IMR-90 (cell line): Measurements from ENCODE around the gene KRTAP5-1. TPM values are rescaled to one million over a fixed set of nuclear protein-coding genes. Genes with fewer than 3 reads are reported as not detected.

ENCODE experiments used
- ATAC-seq: fragments of 200-7000 bp; cut with Tn5 transposase; 2 replicates; pipeline ENCODE4 v1.9.1; 2020; ENCODE audit warnings: low read depth, mild to moderate bottlenecking, moderate library complexity
- BruUV-seq: library from RNA; stranded (reverse); fragments of 400-500 nt; replicated peaks from 2 replicates; lab custom pipeline; 2021; lab: Mats Ljungman, UMichigan
- CTCF ChIA-PET: fragments of 300-600 bp; formaldehyde crosslinking; extraction: SDS; loops from one replicate; lab custom pipeline; 2021; ENCODE audit warnings: antibody characterized with exemption; lab: Yijun Ruan, JAX
- POLR2A ChIA-PET: fragments of 300-600 bp; sonication (Branson Sonifier 250); formaldehyde crosslinking; loops from one replicate; lab custom pipeline; 2022; ENCODE audit warnings: antibody characterized with exemption; ENCODE audit not compliant: unreplicated experiment; lab: Charles Lee
- DNase-seq: peaks from one replicate; pipeline ENCODE4 v3.0.0; 2013
- H2AFZ ChIP-seq: replicated peaks from 2 replicates; pipeline ENCODE3; 2013; ENCODE audit warnings: low read length, mild to moderate bottlenecking; ENCODE audit not compliant: poor library complexity
- H2AK5ac ChIP-seq: 2 replicates; pipeline ENCODE4 v1.6.1; 2013; ENCODE audit warnings: low read depth, low read length, inconsistent platforms
- H2AK9ac ChIP-seq: replicated peaks from 2 replicates; pipeline ENCODE3; 2013; ENCODE audit warnings: mild to moderate bottlenecking, low read depth, low read length, moderate library complexity; ENCODE audit not compliant: poor library complexity
- H2BK120ac ChIP-seq: 2 replicates; pipeline ENCODE4 v1.6.1; 2013; ENCODE audit warnings: low read depth, low read length, inconsistent platforms
- H2BK15ac ChIP-seq: 3 replicates; pipeline ENCODE4 v1.6.1; 2013; ENCODE audit warnings: low read depth, low read length, inconsistent platforms
- H2BK20ac ChIP-seq: 2 replicates; pipeline ENCODE4 v1.6.1; 2013; ENCODE audit warnings: low read depth, mild to moderate bottlenecking, inconsistent platforms, low read length, moderate library complexity
- H2BK5ac ChIP-seq: 2 replicates; pipeline ENCODE4 v1.6.1; 2013; ENCODE audit warnings: mild to moderate bottlenecking, low read depth, low read length, inconsistent platforms; ENCODE audit not compliant: poor library complexity, severe bottlenecking
- H3K14ac ChIP-seq: replicated peaks from 2 replicates; pipeline ENCODE4 v1.6.1; 2013; ENCODE audit warnings: low read depth, low read length, inconsistent platforms
- H3K18ac ChIP-seq: 2 replicates; pipeline ENCODE4 v1.6.1; 2013; ENCODE audit warnings: low read depth, low read length, control low read depth
- H3K23ac ChIP-seq: 2 replicates; pipeline ENCODE4 v1.6.1; 2013; ENCODE audit warnings: low read depth, low read length, inconsistent platforms
- H3K27ac ChIP-seq: 2 replicates; pipeline ENCODE4 v1.5.1; 2013; ENCODE audit warnings: mild to moderate bottlenecking, control low read depth, low read length; ENCODE audit not compliant: insufficient read depth
- H3K27me3 ChIP-seq: 2 replicates; pipeline ENCODE4 v1.6.1; 2013; ENCODE audit warnings: low read length; ENCODE audit not compliant: control insufficient read depth, insufficient read depth
- H3K36me3 ChIP-seq: 2 replicates; pipeline ENCODE4 v1.6.1; 2013; ENCODE audit warnings: low read length, mixed read lengths; ENCODE audit not compliant: control insufficient read depth, insufficient read depth
- H3K4ac ChIP-seq: 2 replicates; pipeline ENCODE4 v1.6.1; 2013; ENCODE audit warnings: low read depth, low read length, inconsistent platforms
- H3K4me1 ChIP-seq: 2 replicates; pipeline ENCODE4 v1.6.1; 2013; ENCODE audit warnings: low read length, mixed read lengths; ENCODE audit not compliant: control insufficient read depth, insufficient read depth
- H3K4me2 ChIP-seq: 2 replicates; pipeline ENCODE4 v1.6.1; 2013; ENCODE audit warnings: low read depth, mild to moderate bottlenecking, control low read depth, low read length, moderate library complexity
- H3K4me3 ChIP-seq: 2 replicates; pipeline ENCODE4 v1.5.1; 2013; ENCODE audit warnings: low read depth, mild to moderate bottlenecking, control low read depth, low read length, moderate library complexity; ENCODE audit not compliant: insufficient read depth
- H3K56ac ChIP-seq: 2 replicates; pipeline ENCODE4 v1.6.1; 2013; ENCODE audit warnings: low read length, inconsistent platforms; ENCODE audit not compliant: insufficient read depth; ENCODE audit errors: extremely low read depth
- H3K79me1 ChIP-seq, 2 experiments: 2 replicates each; pipeline ENCODE4 v1.6.1; 2013; ENCODE audit warnings: low read length in 2 of 2, inconsistent platforms in 1 of 2, low read depth in 1 of 2
- H3K9ac ChIP-seq: 2 replicates; pipeline ENCODE4 v1.6.1; 2013; ENCODE audit warnings: low read depth, low read length, control low read depth
- H3K9me1 ChIP-seq: 2 replicates; pipeline ENCODE4 v1.6.1; 2013; ENCODE audit warnings: low read length, inconsistent platforms; ENCODE audit not compliant: insufficient read depth
- H3K9me3 ChIP-seq: 2 replicates; pipeline ENCODE4 v1.6.1; 2013; ENCODE audit warnings: low read length; ENCODE audit not compliant: control insufficient read depth, insufficient read depth
- H4K20me1 ChIP-seq: 2 replicates; pipeline ENCODE4 v1.6.1; 2013; ENCODE audit warnings: low read length, inconsistent platforms; ENCODE audit not compliant: insufficient read depth
- H4K5ac ChIP-seq: 2 replicates; pipeline ENCODE4 v1.6.1; 2013; ENCODE audit warnings: mild to moderate bottlenecking, low read depth, low read length, control low read depth
- H4K8ac ChIP-seq, 2 experiments: 2 replicates each; pipeline ENCODE4 v1.6.1; 2013; ENCODE audit warnings: low read depth in 2 of 2, low read length in 2 of 2, control low read depth in 1 of 2, inconsistent platforms in 1 of 2
- H4K91ac ChIP-seq: 2 replicates; pipeline ENCODE4 v1.6.1; 2013; ENCODE audit warnings: low read depth, low read length, inconsistent platforms; ENCODE audit not compliant: insufficient read depth
- BHLHE40 ChIP-seq: fragments of 150-350 bp; IDR thresholded peaks from 2 replicates; pipeline ENCODE4 v1.6.1; 2016; ENCODE audit warnings: mild to moderate bottlenecking, low read depth, low read length
- CEBPB ChIP-seq: IDR thresholded peaks from 2 replicates; pipeline ENCODE4 v1.6.1; 2012; ENCODE audit warnings: low read depth, low read length, improper control_type of control experiment
- CHD1 ChIP-seq: IDR thresholded peaks from 2 replicates; pipeline ENCODE4 v1.6.1; 2012; ENCODE audit warnings: low read depth, low read length, improper control_type of control experiment
- FOS ChIP-seq: fragments of 150-350 bp; IDR thresholded peaks from 2 replicates; pipeline ENCODE4 v1.6.1; 2016; ENCODE audit warnings: low read depth, low read length
- MAFK ChIP-seq: IDR thresholded peaks from 2 replicates; pipeline ENCODE4 v1.6.1; 2012; ENCODE audit warnings: low read depth, low read length, improper control_type of control experiment
- MAZ ChIP-seq: IDR thresholded peaks from 2 replicates; pipeline ENCODE4 v1.6.1; 2012; ENCODE audit warnings: low read depth, mild to moderate bottlenecking, low read length, improper control_type of control experiment, moderate library complexity, borderline replicate concordance
- MXI1 ChIP-seq: IDR thresholded peaks from 2 replicates; pipeline ENCODE4 v1.6.1; 2012; ENCODE audit warnings: low read depth, mild to moderate bottlenecking, low read length, moderate library complexity, borderline replicate concordance
- NFE2L2 ChIP-seq: fragments of 150-350 bp; IDR thresholded peaks from 2 replicates; pipeline ENCODE4 v1.6.1; 2016; ENCODE audit warnings: low read depth, mild to moderate bottlenecking, low read length
- POLR2A ChIP-seq: IDR thresholded peaks from 2 replicates; pipeline ENCODE4 v1.6.1; 2012; ENCODE audit warnings: mild to moderate bottlenecking, low read depth, low read length
- RAD21 ChIP-seq: IDR thresholded peaks from 2 replicates; pipeline ENCODE4 v1.6.1; 2012; ENCODE audit warnings: low read length, improper control_type of control experiment
- RCOR1 ChIP-seq: IDR thresholded peaks from 2 replicates; pipeline ENCODE4 v1.6.1; 2012; ENCODE audit warnings: mild to moderate bottlenecking, low read length, improper control_type of control experiment; ENCODE audit not compliant: insufficient replicate concordance
- RFX5 ChIP-seq: IDR thresholded peaks from 2 replicates; pipeline ENCODE4 v1.8.0; 2012; ENCODE audit warnings: low read depth, mild to moderate bottlenecking, low read length, moderate library complexity
- SMC3 ChIP-seq: fragments of 150-350 bp; IDR thresholded peaks from 2 replicates; pipeline ENCODE4 v1.6.1; 2016; ENCODE audit warnings: low read depth, mild to moderate bottlenecking, antibody characterized with exemption, low read length, moderate library complexity
- WGBS, 2 experiments: methylation state at CpG; one replicate each; pipeline versions ENCODE4 v1.1.5 to v1.1.7; 2013; ENCODE audit warnings: missing lambda C conversion rate in 2 of 2; ENCODE audit not compliant: insufficient read length in 1 of 2; ENCODE audit errors: extremely low coverage in 2 of 2; 5-methylcytosine and 5-hydroxymethylcytosine counted together
- dilution Hi-C: fragments of 300-500 bp; cut with HindIII; formaldehyde crosslinking; loops from one replicate; pipeline ENCODE4 v1.14.3; 2018; ENCODE audit warnings: low sequenced_read_pairs; ENCODE audit not compliant: unreplicated experiment
- in situ Hi-C: fragments of 300-500 bp; cut with MboI; formaldehyde crosslinking; loops from 3 replicates; pipeline ENCODE4 v1.14.3; 2019; ENCODE audit warnings: low sequenced_read_pairs, inconsistent platforms, mixed read lengths
- intact Hi-C: fragments of 100-400 bp; cut with micrococcal nuclease; formaldehyde crosslinking; loops from 2 replicates; pipeline ENCODE4 v1.10.0; 2022
- polyA plus RNA-seq, 3 experiments: library from polyadenylated mRNA; depleted of rRNA; stranded (reverse); fragments of >200 nt; gene quantifications; 2 replicates each; pipeline ENCODE4 v1.2.3, GENCODE V29; 2012; ENCODE audit warnings: low replicate concordance in 1 of 3
- total RNA-seq: library from RNA; depleted of rRNA; stranded (reverse); fragments of >200 nt; gene quantifications from 2 replicates; pipeline ENCODE4 v1.2.3, GENCODE V29; 2012
- TF ChIP-seq, protein P1 (sequence below): fragments of 150-350 bp; IDR thresholded peaks from 2 replicates; pipeline ENCODE4 v1.6.1; 2016; ENCODE audit warnings: low read depth, mild to moderate bottlenecking, low read length, moderate library complexity, borderline replicate concordance
- TF ChIP-seq, protein P2 (sequence below): conservative IDR thresholded peaks from 2 replicates; pipeline ENCODE4 v1.5.1; 2012; ENCODE audit warnings: mild to moderate bottlenecking, low read depth, low read length, improper control_type of control experiment

The KRTAP5-1 gene
- total and polyA plus RNA-seq, 2 of the 4 experiments (the other 2 are of a cell fraction), result not detected

GRCh38 chr11:1557051-1557884, 27.8 kb downstream of the KRTAP5-1 start:
- Histone ChIP-seq H3K56ac (no peak overlapping the region), H2BK5ac (peak overlapping the region; percentile 53), H3K79me1 (peaks cover 0 to 16% of the 10 kb centered on the region in 2 experiments; a peak in 1 of 4 replicates), H2AK5ac (peak overlapping the region; percentile 95), H2BK15ac (peak overlapping the region; percentile 94; the same call in 2 of the 3 replicates), H3K36me3 (peaks cover 9% of the 10 kb centered on the region; the same call in 1 of the 2 replicates), H3K27me3 (no peaks in the 10 kb centered on the region; the same call in 1 of the 2 replicates), H3K4me2 (no peak overlapping the region), H2BK120ac (peak overlapping the region; percentile 78; the same call in 1 of the 2 replicates), H3K27ac (peak overlapping the region; percentile 61; the same call in 1 of the 2 replicates), H3K14ac (peak overlapping the region; percentile 80; the same call in 1 of the 2 replicates), H3K23ac (no peak overlapping the region; the same call in 1 of the 2 replicates), H2AFZ (peak overlapping the region; percentile 71), H4K20me1 (peaks cover 11% of the 10 kb centered on the region), H3K4me1 (peaks cover 20% of the 10 kb centered on the region), H3K9me1 (peaks cover 14% of the 10 kb centered on the region), H4K8ac (peak overlapping the region; percentile 70 to 77; a peak in 3 of 4 replicates), H3K9ac (0 out of 2 replicates have a peak overlapping the region, but pooled peaks have one; percentile 5), H2BK20ac (no peak overlapping the region), H3K18ac (peak overlapping the region; percentile 22; the same call in 1 of the 2 replicates), H2AK9ac (peak overlapping the region; percentile 78), H4K5ac (peak overlapping the region; percentile 34; the same call in 1 of the 2 replicates), H3K4ac (peak overlapping the region; percentile 94), H4K91ac (peak overlapping the region; percentile 59), H3K9me3 (no peaks in the 10 kb centered on the region), H3K4me3 (no peak overlapping the region)
- in situ Hi-C loops, result no loop called here
- ATAC-seq, result no peak
- dilution Hi-C loops, result no loop called here
- ChIA-PET CTCF (interaction anchor here (2.2 kb wide), 1 partner anchor 18 kb away, joined by 7 read pairs; no protein-coding TSS in a partner anchor), POLR2A (no interaction called here)
- 85% methylated on average over 39 of the region's 74 CpGs; no CpG with 5 or more reads in 1 of the 2 experiments for WGBS, 2 experiments
- intact Hi-C loops, result no loop called here
- no TSS peak for BruUV-seq
- DNase-seq, result no peak
- TF ChIP-seq POLR2A (no peak), MXI1 (no peak), MAFK (no peak), SMC3 (no peak), FOS (no peak), RAD21 (no peak), NFE2L2 (no peak), RCOR1 (no peak), BHLHE40 (no peak), RFX5 (no peak), MAZ (no peak), CHD1 (no peak), CEBPB (no peak)
- TF ChIP-seq, protein P1, sequence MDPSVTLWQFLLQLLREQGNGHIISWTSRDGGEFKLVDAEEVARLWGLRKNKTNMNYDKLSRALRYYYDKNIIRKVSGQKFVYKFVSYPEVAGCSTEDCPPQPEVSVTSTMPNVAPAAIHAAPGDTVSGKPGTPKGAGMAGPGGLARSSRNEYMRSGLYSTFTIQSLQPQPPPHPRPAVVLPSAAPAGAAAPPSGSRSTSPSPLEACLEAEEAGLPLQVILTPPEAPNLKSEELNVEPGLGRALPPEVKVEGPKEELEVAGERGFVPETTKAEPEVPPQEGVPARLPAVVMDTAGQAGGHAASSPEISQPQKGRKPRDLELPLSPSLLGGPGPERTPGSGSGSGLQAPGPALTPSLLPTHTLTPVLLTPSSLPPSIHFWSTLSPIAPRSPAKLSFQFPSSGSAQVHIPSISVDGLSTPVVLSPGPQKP, result no peak
- TF ChIP-seq, protein P2, sequence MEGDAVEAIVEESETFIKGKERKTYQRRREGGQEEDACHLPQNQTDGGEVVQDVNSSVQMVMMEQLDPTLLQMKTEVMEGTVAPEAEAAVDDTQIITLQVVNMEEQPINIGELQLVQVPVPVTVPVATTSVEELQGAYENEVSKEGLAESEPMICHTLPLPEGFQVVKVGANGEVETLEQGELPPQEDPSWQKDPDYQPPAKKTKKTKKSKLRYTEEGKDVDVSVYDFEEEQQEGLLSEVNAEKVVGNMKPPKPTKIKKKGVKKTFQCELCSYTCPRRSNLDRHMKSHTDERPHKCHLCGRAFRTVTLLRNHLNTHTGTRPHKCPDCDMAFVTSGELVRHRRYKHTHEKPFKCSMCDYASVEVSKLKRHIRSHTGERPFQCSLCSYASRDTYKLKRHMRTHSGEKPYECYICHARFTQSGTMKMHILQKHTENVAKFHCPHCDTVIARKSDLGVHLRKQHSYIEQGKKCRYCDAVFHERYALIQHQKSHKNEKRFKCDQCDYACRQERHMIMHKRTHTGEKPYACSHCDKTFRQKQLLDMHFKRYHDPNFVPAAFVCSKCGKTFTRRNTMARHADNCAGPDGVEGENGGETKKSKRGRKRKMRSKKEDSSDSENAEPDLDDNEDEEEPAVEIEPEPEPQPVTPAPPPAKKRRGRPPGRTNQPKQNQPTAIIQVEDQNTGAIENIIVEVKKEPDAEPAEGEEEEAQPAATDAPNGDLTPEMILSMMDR, result no peak
